GM18858 (cell line): ENCODE measurements around the gene OR52H1.

Source experiments
- ATAC-seq: cut with Tn5 transposase; IDR thresholded peaks from one replicate; pipeline ENCODE4 v1.9.1; 2021; ENCODE audit not compliant: unreplicated experiment

The OR52H1 gene

DNA sequence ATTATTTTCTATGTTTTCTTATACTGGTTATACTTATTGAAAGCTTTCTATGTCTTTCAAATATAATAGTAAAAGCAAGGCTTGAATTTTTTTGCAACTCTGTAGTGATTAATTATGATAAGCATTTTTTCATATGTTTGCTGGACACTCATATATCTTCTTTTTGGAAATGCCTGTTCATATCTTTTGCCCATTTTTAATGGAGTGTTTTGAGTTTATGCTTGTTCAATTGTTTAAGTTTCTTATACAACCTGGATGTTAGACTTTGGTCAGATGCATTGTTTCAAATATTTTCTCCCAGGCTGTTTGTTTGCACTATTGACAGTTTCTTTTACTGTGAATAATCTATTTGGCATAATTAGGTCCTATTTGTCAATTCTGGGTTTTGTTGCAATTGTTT, 11.9 kb downstream of the OR52H1 start:
- no peak for ATAC-seq

DNA sequence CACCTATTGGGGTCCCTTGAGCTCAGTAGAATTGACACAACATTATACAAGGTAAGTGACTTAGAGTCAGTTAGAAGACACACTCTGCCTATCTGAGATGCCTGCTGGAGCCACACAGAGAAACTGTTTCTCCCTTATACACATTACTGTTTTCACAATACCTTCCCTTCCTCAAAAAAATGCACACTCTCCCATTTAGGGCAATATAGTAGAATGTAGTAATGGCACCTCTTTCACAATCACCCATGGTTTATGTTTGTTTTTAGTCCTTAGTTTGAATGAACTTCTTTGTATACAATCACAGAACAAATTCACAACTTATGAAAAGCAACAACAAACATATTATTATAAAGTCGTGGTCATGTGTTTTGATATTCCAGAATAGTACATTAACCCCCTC, 14.3 kb downstream of the OR52H1 start:
- no peak for ATAC-seq

DNA sequence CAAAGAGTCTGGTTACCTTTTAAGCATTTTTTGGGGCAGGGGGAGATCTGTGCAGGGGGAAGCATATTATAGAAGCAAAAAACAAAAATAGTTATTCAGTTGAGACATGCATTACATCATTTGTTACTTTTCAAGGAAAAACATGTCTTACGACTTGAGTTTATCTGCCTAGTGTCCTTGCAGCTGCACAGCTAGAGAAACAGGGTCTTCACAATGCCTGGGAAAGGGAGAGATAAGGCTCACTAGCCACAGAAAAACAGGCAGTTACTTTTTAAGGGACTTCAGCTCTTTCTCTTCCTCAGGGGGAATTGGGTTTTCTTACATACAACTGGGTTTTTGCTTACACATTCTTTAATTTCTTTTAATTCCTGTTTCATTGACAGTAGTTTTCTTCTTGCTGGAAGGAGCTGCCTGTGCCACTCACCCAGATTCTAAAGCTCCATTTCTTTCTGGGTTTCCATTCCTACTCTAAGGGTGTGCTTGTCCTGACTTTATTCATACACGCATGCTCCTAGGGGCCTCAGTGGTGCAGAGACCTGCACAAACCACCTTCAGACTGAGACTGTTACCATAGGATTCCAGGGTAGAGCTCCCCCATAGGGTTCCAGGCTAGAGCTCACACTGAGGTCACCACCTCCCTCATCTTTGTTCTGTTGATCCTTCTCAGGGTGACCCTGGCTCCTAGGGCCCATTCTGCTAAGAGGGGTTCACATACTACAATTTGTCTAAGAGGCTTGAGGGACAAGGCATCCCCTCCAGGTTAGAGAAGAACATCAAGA, 17.1 kb downstream of the OR52H1 start:
- ATAC-seq, result no peak

DNA sequence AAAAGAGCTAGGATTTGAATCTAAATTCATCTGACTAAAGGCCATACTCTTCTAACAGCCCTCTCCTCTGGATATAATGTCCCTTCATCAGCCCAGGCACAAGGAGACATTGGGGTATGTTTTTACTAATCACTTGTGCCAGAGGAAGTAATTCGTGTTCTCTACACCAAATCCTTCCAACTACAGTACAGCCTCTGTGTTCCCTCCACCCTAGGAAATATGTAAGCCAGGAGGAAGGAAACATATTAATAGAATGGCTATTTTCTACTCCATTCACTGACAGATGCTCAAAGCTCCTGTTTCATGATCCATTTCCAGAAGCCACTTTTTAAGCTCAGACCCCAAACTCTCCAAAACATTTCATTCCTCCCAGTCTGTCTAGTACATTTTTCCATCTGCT, 19.8 kb downstream of the OR52H1 start:
- no peak for ATAC-seq

DNA sequence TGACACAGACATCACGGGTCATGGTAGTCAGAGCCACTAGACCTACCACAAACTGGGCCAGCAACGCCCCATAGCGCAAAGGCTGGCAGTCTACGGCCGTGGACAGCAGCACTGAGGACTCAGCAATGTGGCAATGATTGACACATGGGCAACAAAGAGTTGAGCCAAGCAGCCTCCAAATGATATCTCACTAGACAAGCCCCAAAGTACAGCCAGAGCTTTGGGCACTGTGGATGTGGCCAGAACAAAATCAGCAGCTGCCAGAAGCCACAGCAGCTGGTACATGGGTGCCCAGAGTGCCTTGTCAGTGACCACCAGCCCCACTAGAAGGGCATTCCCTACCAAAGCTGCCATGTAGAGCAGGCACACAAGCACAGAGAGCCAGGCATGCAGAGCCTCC, 20.6 kb downstream of the OR52H1 start:
- ATAC-seq, result no peak

- no peak for ATAC-seq
Observed at GRCh38 chr11:5524756-5525155, 23.6 kb downstream of the OR52H1 start.

DNA sequence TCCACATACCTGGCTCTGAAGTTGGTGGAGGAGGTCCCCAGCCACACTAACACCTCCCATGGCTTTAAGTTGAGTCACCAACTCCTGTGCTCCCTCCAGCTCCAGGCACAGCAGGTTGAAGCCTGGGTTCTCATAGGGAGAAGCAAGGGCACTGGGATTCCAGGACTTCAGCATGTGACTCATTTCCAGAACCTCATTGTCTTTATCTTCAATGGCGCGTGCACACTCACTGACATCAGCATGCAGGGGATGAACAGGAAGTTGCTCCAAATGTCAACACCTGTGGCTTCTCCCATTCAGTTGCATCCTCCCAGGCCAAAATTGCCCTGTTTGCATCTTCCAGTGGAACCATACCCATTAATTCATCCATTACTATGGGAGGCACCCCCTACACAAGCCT, 26.0 kb downstream of the OR52H1 start:
- no peak for ATAC-seq

DNA sequence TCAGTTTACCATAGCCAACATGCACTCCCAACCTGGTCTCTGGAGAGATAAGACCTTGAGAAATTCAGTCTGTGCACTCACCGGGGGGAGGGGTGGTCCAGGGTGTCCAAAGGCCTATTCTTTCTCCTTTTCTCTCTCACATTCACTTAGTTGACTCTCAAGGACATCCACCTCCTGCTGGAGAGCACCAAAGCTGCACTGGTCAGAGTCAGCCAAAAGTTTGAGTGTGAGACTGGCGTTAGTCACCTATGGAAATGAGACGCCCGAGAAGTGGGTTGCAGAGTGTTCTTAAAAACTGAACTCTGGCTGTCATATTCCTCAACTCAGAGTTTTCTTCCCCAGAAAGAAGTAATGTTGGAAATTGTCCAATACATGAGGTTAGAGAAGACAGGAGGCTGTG, 26.8 kb downstream of the OR52H1 start:
- ATAC-seq, result no peak

GRCh38 chr11:5516599-5516998, 31.7 kb downstream of the OR52H1 start, which contains the start of gene UBQLNL:
Gene UBQLNL (minus strand): TSS chr11:5516699. CDS start chr11:5516441, 258 bp downstream.
- ATAC-seq, result no peak

GRCh38 chr11:5514841-5515240, 33.5 kb downstream of the OR52H1 start:
- ATAC-seq, result no peak

GRCh38 chr11:5509803-5510202, 38.5 kb downstream of the OR52H1 start, which contains the start of gene UBQLN3:
Gene UBQLN3 (minus strand): TSS chr11:5509957. CDS start chr11:5509558, 399 bp downstream.
- ATAC-seq, result no peak

- ATAC-seq, result no peak
Observed at GRCh38 chr11:5508605-5509004, 39.7 kb downstream of the OR52H1 start.

DNA sequence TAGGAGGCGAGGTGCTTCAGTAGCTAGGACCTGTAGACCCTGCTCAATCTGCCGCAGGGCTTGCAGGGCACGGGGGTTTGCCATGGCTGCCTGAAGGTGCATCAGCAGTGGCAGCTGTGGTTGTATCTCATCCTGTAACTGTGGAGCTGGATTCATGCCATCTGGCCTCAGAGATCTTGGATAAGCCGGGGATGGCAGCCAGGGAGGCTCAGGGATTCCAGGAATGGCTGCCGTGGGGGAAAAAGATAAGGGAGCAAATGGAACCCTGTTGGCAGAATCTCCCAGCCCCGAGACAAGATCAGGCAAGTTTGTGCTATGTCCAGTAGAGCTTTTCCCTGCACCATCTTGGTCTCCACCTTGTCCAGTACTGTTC, 40.4 kb downstream of the OR52H1 start:
- ATAC-seq, result no peak

GRCh38 chr11:5507177-5507932, 41.0 kb downstream of the OR52H1 start:
- no peak for ATAC-seq

- ATAC-seq, result no peak
Observed at GRCh38 chr11:5505363-5506048, 42.8 kb downstream of the OR52H1 start.

GRCh38 chr11:5504403-5504921, 43.9 kb downstream of the OR52H1 start:
- no peak for ATAC-seq

- ATAC-seq, result no peak
Observed at GRCh38 chr11:5500393-5500801, 47.9 kb downstream of the OR52H1 start.

- ATAC-seq, result no peak
Observed at GRCh38 chr11:5499671-5500070, 48.7 kb downstream of the OR52H1 start.
